Liver (tissue), 9 donors: Measurements from ENCODE around the gene PRR16. TPM values are rescaled to one million over a fixed set of nuclear protein-coding genes. Genes with fewer than 3 reads are reported as not detected.

Experiments
- DNase-seq: peaks from one replicate; pipeline ENCODE4 v3.0.0-alpha.2; 2017; ENCODE audit warnings: low spot score
- H3K27ac ChIP-seq, 2 donors: one replicate each; pipeline ENCODE4 v1.7.0; 2013; ENCODE audit warnings: inconsistent platforms in 2 of 2, low read length in 2 of 2, control low read depth in 1 of 2, low read depth in 1 of 2, mild to moderate bottlenecking in 1 of 2
- H3K27me3 ChIP-seq, 4 donors: one replicate each; pipeline versions ENCODE4 v1.6.1 to v1.7.0; 2013; ENCODE audit warnings: low read length in 3 of 4, inconsistent platforms in 1 of 4, mild to moderate bottlenecking in 1 of 4, moderate library complexity in 1 of 4; ENCODE audit not compliant: control insufficient read depth in 4 of 4, insufficient read depth in 4 of 4
- H3K36me3 ChIP-seq, 4 donors: one replicate each; pipeline versions ENCODE4 v1.6.1 to v1.7.0; 2013; ENCODE audit warnings: low read length in 3 of 4, mild to moderate bottlenecking in 3 of 4, low read depth in 1 of 4, moderate library complexity in 1 of 4; ENCODE audit not compliant: control insufficient read depth in 4 of 4, insufficient read depth in 3 of 4
- H3K4me1 ChIP-seq, 4 donors: one replicate each; pipeline versions ENCODE4 v1.6.1 to v1.7.0; 2013; ENCODE audit warnings: low read length in 3 of 4, mild to moderate bottlenecking in 3 of 4, moderate library complexity in 1 of 4; ENCODE audit not compliant: control insufficient read depth in 4 of 4, insufficient read depth in 4 of 4
- H3K4me3 ChIP-seq, 3 donors: one replicate each; pipeline versions ENCODE4 v1.6.1 to v1.7.0; 2013; ENCODE audit warnings: low read length in 3 of 3, control low read depth in 1 of 3, low read depth in 1 of 3, mild to moderate bottlenecking in 1 of 3
- H3K9ac ChIP-seq, 2 donors: one replicate each; pipeline ENCODE4 v1.7.0; 2013; ENCODE audit warnings: low read length in 2 of 2, mild to moderate bottlenecking in 2 of 2, moderate library complexity in 2 of 2, control low read depth in 1 of 2, low read depth in 1 of 2
- H3K9me3 ChIP-seq, 4 donors: one replicate each; pipeline versions ENCODE4 v1.6.1 to v1.7.0; 2013; ENCODE audit warnings: low read length in 3 of 4; ENCODE audit not compliant: control insufficient read depth in 4 of 4
- CTCF ChIP-seq: fragments of 150-350 bp; IDR thresholded peaks from 2 replicates; pipeline ENCODE4 v1.5.1; 2017; ENCODE audit warnings: improper control_type of control experiment, low read depth, low read length; ENCODE audit not compliant: missing input control
- EGR1 ChIP-seq, 2 donors: IDR thresholded peaks; 2 replicates each; pipeline ENCODE4 v1.6.1; 2016 to 2018; ENCODE audit warnings: antibody characterized with exemption in 2 of 2, low read depth in 2 of 2
- FOXA1 ChIP-seq: IDR thresholded peaks from 2 replicates; pipeline ENCODE4 v1.6.1; 2016; ENCODE audit warnings: antibody characterized with exemption
- FOXA2 ChIP-seq: IDR thresholded peaks from 2 replicates; pipeline ENCODE4 v1.6.1; 2016; ENCODE audit warnings: antibody characterized with exemption
- GABPA ChIP-seq, 2 donors: IDR thresholded peaks in 1 of 2; conservative IDR thresholded peaks in 1 of 2; 2 replicates each; pipeline ENCODE4 v1.6.1; 2016; ENCODE audit warnings: antibody characterized with exemption in 2 of 2, mild to moderate bottlenecking in 1 of 2, moderate library complexity in 1 of 2
- HNF4A ChIP-seq, 2 donors: conservative IDR thresholded peaks; 2 replicates each; pipeline ENCODE4 v1.6.1; 2016; ENCODE audit warnings: antibody characterized with exemption in 2 of 2, mild to moderate bottlenecking in 2 of 2
- HNF4G ChIP-seq: IDR thresholded peaks from 2 replicates; pipeline ENCODE4 v1.6.1; 2016; ENCODE audit warnings: antibody characterized with exemption
- JUND ChIP-seq, 2 donors: IDR thresholded peaks; 2 replicates each; pipeline ENCODE4 v1.6.1; 2016; ENCODE audit warnings: antibody characterized with exemption in 2 of 2
- NR2F2 ChIP-seq: IDR thresholded peaks from 2 replicates; pipeline ENCODE4 v1.6.1; 2016; ENCODE audit warnings: antibody characterized with exemption
- REST ChIP-seq: IDR thresholded peaks from 2 replicates; pipeline ENCODE4 v1.6.1; 2016; ENCODE audit warnings: antibody characterized with exemption, mild to moderate bottlenecking
- RXRA ChIP-seq, 2 donors: IDR thresholded peaks; 2 replicates each; pipeline ENCODE4 v1.6.1; 2017 to 2018; ENCODE audit warnings: antibody characterized with exemption in 2 of 2, mild to moderate bottlenecking in 1 of 2
- SP1 ChIP-seq: IDR thresholded peaks from 2 replicates; pipeline ENCODE4 v1.6.1; 2018; ENCODE audit warnings: antibody characterized with exemption, mild to moderate bottlenecking
- TAF1 ChIP-seq: conservative IDR thresholded peaks from 2 replicates; pipeline ENCODE4 v1.6.1; 2016; ENCODE audit warnings: antibody characterized with exemption, mild to moderate bottlenecking
- YY1 ChIP-seq: IDR thresholded peaks from 2 replicates; pipeline ENCODE4 v1.6.1; 2016; ENCODE audit warnings: antibody characterized with exemption, mild to moderate bottlenecking
- WGBS: extraction: QIAGEN DNeasy Blood & Tissue Kit; methylation state at CpG from one replicate; pipeline ENCODE4 v1.1.7; 2013; 5-methylcytosine and 5-hydroxymethylcytosine counted together
- polyA plus RNA-seq, 2 donors: library from polyadenylated mRNA; stranded (reverse) in 1 of 2; unstranded in 1 of 2; fragments of 200-250 nt in 1 of 2; fragments of >200 nt in 1 of 2; fragmentation: Nextera tagmentation in 1 of 2; extraction: Ambion mirVana in 1 of 2; gene quantifications; one replicate each; pipeline versions ENCODE4 v1.2.1 to v1.2.3, GENCODE V29; 2013 to 2015
- total RNA-seq, 2 donors: library from RNA; depleted of rRNA; stranded (reverse); fragments of >200 nt; gene quantifications; one replicate each; pipeline ENCODE4 v1.2.3, GENCODE V29; 2014
- TF ChIP-seq, protein P1 (sequence below): IDR thresholded peaks from 2 replicates; pipeline ENCODE4 v1.6.1; 2016; ENCODE audit warnings: antibody characterized with exemption
- TF ChIP-seq, protein P2 (sequence below): IDR thresholded peaks from 2 replicates; pipeline ENCODE4 v1.6.1; 2016; ENCODE audit warnings: antibody characterized with exemption
- TF ChIP-seq, protein P3 (sequence below): IDR thresholded peaks from 2 replicates; pipeline ENCODE4 v1.6.1; 2016; ENCODE audit warnings: antibody characterized with exemption
- donor health status: healthy.
- donor health status: healthy.
- donor health status: healthy.
- donor health status: healthy.
- donor health status: healthy.

PRR16 gene
- total and polyA plus RNA-seq, 4 donors = 0.14 to 0.42 (median 0.21) TPM

DNA sequence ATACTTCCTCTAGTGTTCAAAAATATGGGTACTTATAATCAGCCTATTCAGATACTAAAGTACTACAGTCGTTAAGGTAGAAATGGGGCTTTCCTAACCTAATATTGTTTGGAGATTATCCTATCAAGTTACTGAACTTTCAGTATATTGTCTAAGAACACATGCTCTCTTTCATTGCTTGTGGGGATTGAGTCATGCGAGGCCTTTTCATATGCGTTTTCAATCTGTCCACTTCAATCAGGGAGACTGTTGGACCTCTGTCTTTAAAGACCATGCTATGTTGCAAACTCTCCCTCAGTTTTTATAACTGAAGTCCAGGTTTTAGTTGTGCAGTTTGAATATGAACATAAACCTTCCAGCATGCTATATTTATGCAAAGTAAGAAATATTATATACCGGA is 15.0 kb downstream of the PRR16 start:
- DNase-seq = no peak
- 80% methylated on average over 4 of the region's 4 CpGs for WGBS
- no peak for TF ChIP-seq GABPA (IDR thresholded peaks at IDR 0.05 in 1 of 2, conservative IDR thresholded peaks at IDR 0.05 in 1 of 2)
- TF ChIP-seq FOXA2 = no peak
- no peak for TF ChIP-seq EGR1 (IDR thresholded peaks at IDR 0.05; ENCODE audit: low read depth in 2 of 2)
- no peak for TF ChIP-seq YY1
- no peak for TF ChIP-seq NR2F2
- no peak for TF ChIP-seq JUND (IDR thresholded peaks at IDR 0.05)
- no peak for TF ChIP-seq CTCF
- no peak for TF ChIP-seq FOXA1
- TF ChIP-seq HNF4G = no peak
- TF ChIP-seq, protein P1, sequence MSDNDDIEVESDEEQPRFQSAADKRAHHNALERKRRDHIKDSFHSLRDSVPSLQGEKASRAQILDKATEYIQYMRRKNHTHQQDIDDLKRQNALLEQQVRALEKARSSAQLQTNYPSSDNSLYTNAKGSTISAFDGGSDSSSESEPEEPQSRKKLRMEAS = no peak
- TF ChIP-seq REST = no peak
- TF ChIP-seq, protein P2, sequence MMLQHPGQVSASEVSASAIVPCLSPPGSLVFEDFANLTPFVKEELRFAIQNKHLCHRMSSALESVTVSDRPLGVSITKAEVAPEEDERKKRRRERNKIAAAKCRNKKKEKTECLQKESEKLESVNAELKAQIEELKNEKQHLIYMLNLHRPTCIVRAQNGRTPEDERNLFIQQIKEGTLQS = no peak
- no peak for TF ChIP-seq RXRA (IDR thresholded peaks at IDR 0.05)
- TF ChIP-seq, protein P3, sequence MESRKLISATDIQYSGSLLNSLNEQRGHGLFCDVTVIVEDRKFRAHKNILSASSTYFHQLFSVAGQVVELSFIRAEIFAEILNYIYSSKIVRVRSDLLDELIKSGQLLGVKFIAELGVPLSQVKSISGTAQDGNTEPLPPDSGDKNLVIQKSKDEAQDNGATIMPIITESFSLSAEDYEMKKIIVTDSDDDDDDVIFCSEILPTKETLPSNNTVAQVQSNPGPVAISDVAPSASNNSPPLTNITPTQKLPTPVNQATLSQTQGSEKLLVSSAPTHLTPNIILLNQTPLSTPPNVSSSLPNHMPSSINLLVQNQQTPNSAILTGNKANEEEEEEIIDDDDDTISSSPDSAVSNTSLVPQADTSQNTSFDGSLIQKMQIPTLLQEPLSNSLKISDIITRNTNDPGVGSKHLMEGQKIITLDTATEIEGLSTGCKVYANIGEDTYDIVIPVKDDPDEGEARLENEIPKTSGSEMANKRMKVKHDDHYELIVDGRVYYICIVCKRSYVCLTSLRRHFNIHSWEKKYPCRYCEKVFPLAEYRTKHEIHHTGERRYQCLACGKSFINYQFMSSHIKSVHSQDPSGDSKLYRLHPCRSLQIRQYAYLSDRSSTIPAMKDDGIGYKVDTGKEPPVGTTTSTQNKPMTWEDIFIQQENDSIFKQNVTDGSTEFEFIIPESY = no peak
- no peak for TF ChIP-seq TAF1
- no peak for TF ChIP-seq HNF4A (conservative IDR thresholded peaks at IDR 0.05)
- TF ChIP-seq SP1 = no peak
- H3K27ac ChIP-seq = no peak overlapping the region
- H3K9ac ChIP-seq = no peak overlapping the region
- no peaks in the 10 kb centered on the region for H3K4me1 ChIP-seq
- H3K9me3 ChIP-seq = no peaks in the 10 kb centered on the region
- H3K27me3 ChIP-seq = peaks cover 0 to 3% (median 0%) of the 10 kb centered on the region in 4 donors
- H3K36me3 ChIP-seq = no peaks in the 10 kb centered on the region
- H3K4me3 ChIP-seq = no peak overlapping the region
